H1 (cell line): ENCODE data around the gene FADS2.

ENCODE experiments used
- BRCA1 ChIP-seq: IDR thresholded peaks from 2 replicates; pipeline ENCODE4 v1.6.1; 2012; ENCODE audit warnings: low read depth, low read length, improper control_type of control experiment
- CEBPB ChIP-seq: IDR thresholded peaks from 2 replicates; pipeline ENCODE4 v1.6.1; 2012; ENCODE audit warnings: low read depth, low read length
- CTCF ChIP-seq, 3 experiments: IDR thresholded peaks; 1 replicate in 2 of 3; 2 replicates in 1 of 3; pipeline versions ENCODE4 v1.5.1 to v1.6.1; 2011; ENCODE audit warnings: low read length in 3 of 3, mild to moderate bottlenecking in 3 of 3, inconsistent platforms in 2 of 3, low read depth in 1 of 3, moderate library complexity in 1 of 3; ENCODE audit not compliant: insufficient read depth in 1 of 3; ENCODE audit errors: control extremely low read depth in 1 of 3
- EGR1 ChIP-seq: IDR thresholded peaks from 2 replicates; pipeline ENCODE4 v1.6.1; 2011; ENCODE audit warnings: low read depth, low read length, borderline replicate concordance
- EZH2 ChIP-seq: fragments of 200-600 bp; sonication (generic); IDR thresholded peaks from 2 replicates; pipeline ENCODE4 v1.7.1; 2012; ENCODE audit warnings: low read depth, mild to moderate bottlenecking, moderate library complexity, low read length, inconsistent platforms; ENCODE audit not compliant: severe bottlenecking
- FOSL1 ChIP-seq: IDR thresholded peaks from 2 replicates; pipeline ENCODE4 v1.6.1; 2011; ENCODE audit warnings: mild to moderate bottlenecking, low read depth, low read length, moderate library complexity; ENCODE audit not compliant: insufficient read depth
- GABPA ChIP-seq: IDR thresholded peaks from 2 replicates; pipeline ENCODE4 v1.6.1; 2011; ENCODE audit warnings: mild to moderate bottlenecking, low read length, moderate library complexity, borderline replicate concordance; ENCODE audit not compliant: insufficient read depth
- HDAC2 ChIP-seq, 2 experiments: fragments of 300-600 bp in 1 of 2; sonication (generic) in 1 of 2; IDR thresholded peaks; 2 replicates each; pipeline ENCODE4 v1.6.1; 2011 to 2012; ENCODE audit warnings: low read depth in 2 of 2, low read length in 2 of 2, mild to moderate bottlenecking in 2 of 2, moderate library complexity in 2 of 2, borderline replicate concordance in 1 of 2, inconsistent platforms in 1 of 2
- KDM1A ChIP-seq: fragments of 200-600, 300-600 bp; sonication (generic); IDR thresholded peaks from 2 replicates; pipeline ENCODE4 v1.7.1; 2016; ENCODE audit warnings: mild to moderate bottlenecking, low read length, borderline replicate concordance
- MAX ChIP-seq: IDR thresholded peaks from 2 replicates; pipeline ENCODE4 v1.6.1; 2012; ENCODE audit warnings: inconsistent platforms
- POLR2A ChIP-seq, 2 experiments: IDR thresholded peaks; 1 replicate in 1 of 2; 2 replicates in 1 of 2; pipeline ENCODE4 v1.6.1; 2011; ENCODE audit warnings: low read depth in 2 of 2, low read length in 2 of 2, mild to moderate bottlenecking in 2 of 2; ENCODE audit errors: control extremely low read depth in 1 of 2
- POLR2AphosphoS5 ChIP-seq: IDR thresholded peaks from 2 replicates; pipeline ENCODE4 v1.6.1; 2011; ENCODE audit warnings: low read depth, low read length
- SIN3A ChIP-seq, 2 experiments: IDR thresholded peaks in 1 of 2; conservative IDR thresholded peaks in 1 of 2; 2 replicates each; pipeline ENCODE4 v1.6.1; 2011 to 2012; ENCODE audit warnings: low read length in 2 of 2, improper control_type of control experiment in 1 of 2, low read depth in 1 of 2, mild to moderate bottlenecking in 1 of 2
- SRF ChIP-seq: IDR thresholded peaks from 2 replicates; pipeline ENCODE4 v1.6.1; 2011; ENCODE audit warnings: mild to moderate bottlenecking, low read depth, low read length, moderate library complexity

GRCh38 chr11:61903845-61904244, 75.7 kb downstream of the FADS2 start:
- no peak for TF ChIP-seq GABPA
- TF ChIP-seq EZH2: no peak
- no peak for TF ChIP-seq MAX
- TF ChIP-seq CTCF (IDR thresholded peaks at IDR 0.05; ENCODE audit: control extremely low read depth in 1 of 3, insufficient read depth in 1 of 3, low read depth in 1 of 3, low read length in 3 of 3): no peak
- TF ChIP-seq POLR2A (IDR thresholded peaks at IDR 0.05; ENCODE audit: control extremely low read depth in 1 of 2, low read depth in 2 of 2, low read length in 2 of 2): no peak
- no peak for TF ChIP-seq BRCA1
- no peak for TF ChIP-seq EGR1
- TF ChIP-seq HDAC2 (IDR thresholded peaks at IDR 0.05; ENCODE audit: borderline replicate concordance in 1 of 2, low read depth in 2 of 2, low read length in 2 of 2): no peak
- TF ChIP-seq SRF: no peak
- TF ChIP-seq POLR2AphosphoS5: no peak
- no peak for TF ChIP-seq SIN3A (conservative IDR thresholded peaks at IDR 0.05 in 1 of 2, IDR thresholded peaks at IDR 0.05 in 1 of 2; ENCODE audit: low read depth in 1 of 2, low read length in 2 of 2)
- 0 out of 2 replicates have a peak, but pooled peaks have one; percentile 47 for TF ChIP-seq KDM1A
- no peak for TF ChIP-seq FOSL1
- no peak for TF ChIP-seq CEBPB
